Breast epithelium (tissue), 4 donors: ENCODE results near the gene CHD9. TPM values are rescaled to one million over a fixed set of nuclear protein-coding genes. Genes with fewer than 3 reads are reported as not detected.

Source experiments
- DNase-seq, 2 donors: peaks; one replicate each; pipeline ENCODE4 v3.0.0-alpha.2; 2019; ENCODE audit warnings: low spot score in 2 of 2
- H3K27ac ChIP-seq, 2 donors: fragments of 200-600 bp; sonication (generic) in 1 of 2; one replicate each; pipeline ENCODE4 v1.5.1; 2016 to 2019; ENCODE audit warnings: mild to moderate bottlenecking in 1 of 2
- H3K27me3 ChIP-seq, 2 donors: fragments of 200-600 bp; sonication (generic) in 1 of 2; one replicate each; pipeline versions ENCODE4 v1.5.1 to v1.6.0; 2017 to 2019; ENCODE audit warnings: control low read depth in 1 of 2, mild to moderate bottlenecking in 1 of 2
- H3K36me3 ChIP-seq: fragments of 200-600 bp; one replicate; pipeline ENCODE4 v1.5.1; 2019
- H3K4me1 ChIP-seq, 2 donors: fragments of 200-600 bp; sonication (generic); one replicate each; pipeline ENCODE4 v1.5.1; 2016 to 2019; ENCODE audit warnings: control low read depth in 1 of 2
- H3K4me3 ChIP-seq, 3 donors: fragments of 200-600 bp; sonication (generic); 1 replicate in 2 of 3; 2 replicates in 1 of 3; pipeline ENCODE4 v1.5.1; 2016 to 2019; ENCODE audit warnings: mild to moderate bottlenecking in 3 of 3, moderate library complexity in 2 of 3
- H3K9me3 ChIP-seq, 2 donors: fragments of 200-600 bp; sonication (generic) in 1 of 2; one replicate each; pipeline ENCODE4 v1.5.1; 2016 to 2019; ENCODE audit warnings: control low read depth in 1 of 2
- CTCF ChIP-seq, 3 donors: fragments of 450-650 bp; IDR thresholded peaks; one replicate each; pipeline ENCODE4 v1.5.1; 2016 to 2017; ENCODE audit warnings: antibody characterized with exemption in 3 of 3, mild to moderate bottlenecking in 3 of 3, moderate library complexity in 3 of 3
- POLR2A ChIP-seq: fragments of 450-650 bp; IDR thresholded peaks from one replicate; pipeline ENCODE4 v1.6.1; 2016; ENCODE audit warnings: antibody characterized with exemption, mild to moderate bottlenecking, moderate library complexity
- POLR2AphosphoS5 ChIP-seq, 3 donors: sonication (generic); formaldehyde crosslinking; IDR thresholded peaks; one replicate each; pipeline ENCODE4 v1.6.1; 2017; ENCODE audit warnings: antibody characterized with exemption in 3 of 3
- intact Hi-C: fragments of 100-400 bp; cut with DNase I; formaldehyde crosslinking; loops from one replicate; pipeline ENCODE4 v1.15.1; 2023; ENCODE audit warnings: low total_unique reads
- total RNA-seq, 3 donors: library from RNA; depleted of rRNA; stranded (reverse); fragments of >200 nt; gene quantifications; one replicate each; pipeline ENCODE4 v1.1.0, GENCODE V29; 2016

Gene CHD9, protein sequence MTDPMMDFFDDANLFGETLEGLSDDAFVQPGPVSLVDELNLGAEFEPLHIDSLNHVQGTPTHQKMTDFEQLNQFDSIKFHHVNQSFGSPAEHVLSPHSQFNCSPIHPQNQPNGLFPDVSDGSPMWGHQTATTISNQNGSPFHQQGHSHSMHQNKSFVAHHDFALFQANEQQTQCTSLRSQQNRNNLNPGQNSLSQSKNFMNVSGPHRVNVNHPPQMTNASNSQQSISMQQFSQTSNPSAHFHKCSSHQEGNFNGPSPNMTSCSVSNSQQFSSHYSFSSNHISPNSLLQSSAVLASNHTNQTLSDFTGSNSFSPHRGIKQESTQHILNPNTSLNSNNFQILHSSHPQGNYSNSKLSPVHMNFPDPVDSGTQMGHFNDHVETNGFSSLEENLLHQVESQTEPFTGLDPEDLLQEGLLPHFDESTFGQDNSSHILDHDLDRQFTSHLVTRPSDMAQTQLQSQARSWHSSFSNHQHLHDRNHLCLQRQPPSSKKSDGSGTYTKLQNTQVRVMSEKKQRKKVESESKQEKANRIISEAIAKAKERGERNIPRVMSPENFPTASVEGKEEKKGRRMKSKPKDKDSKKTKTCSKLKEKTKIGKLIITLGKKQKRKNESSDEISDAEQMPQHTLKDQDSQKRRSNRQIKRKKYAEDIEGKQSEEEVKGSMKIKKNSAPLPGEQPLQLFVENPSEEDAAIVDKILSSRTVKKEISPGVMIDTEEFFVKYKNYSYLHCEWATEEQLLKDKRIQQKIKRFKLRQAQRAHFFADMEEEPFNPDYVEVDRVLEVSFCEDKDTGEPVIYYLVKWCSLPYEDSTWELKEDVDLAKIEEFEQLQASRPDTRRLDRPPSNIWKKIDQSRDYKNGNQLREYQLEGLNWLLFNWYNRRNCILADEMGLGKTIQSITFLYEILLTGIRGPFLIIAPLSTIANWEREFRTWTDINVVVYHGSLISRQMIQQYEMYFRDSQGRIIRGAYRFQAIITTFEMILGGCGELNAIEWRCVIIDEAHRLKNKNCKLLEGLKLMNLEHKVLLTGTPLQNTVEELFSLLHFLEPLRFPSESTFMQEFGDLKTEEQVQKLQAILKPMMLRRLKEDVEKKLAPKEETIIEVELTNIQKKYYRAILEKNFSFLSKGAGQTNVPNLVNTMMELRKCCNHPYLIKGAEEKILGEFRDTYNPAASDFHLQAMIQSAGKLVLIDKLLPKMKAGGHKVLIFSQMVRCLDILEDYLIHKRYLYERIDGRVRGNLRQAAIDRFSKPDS (N-terminal part only)
- total RNA-seq: 100 to 1,000 TPM in 2 of 3 donors, 10 to 100 TPM in 1; 93.8 to 160 (median 158) TPM

GRCh38 chr16:53054670-53055485 lies at the start of gene CHD9:
Gene CHD9, plus strand, starts transcription at chr16:53054991. Its CDS starts 101,099 bp downstream, at chr16:53156090.
- Histone ChIP-seq H3K27me3 (no peaks in the 10 kb centered on the region), H3K4me1 (no peaks in the 10 kb centered on the region), H3K4me3 (peak within 1 kb of the TSS; percentile 62 to 77 (median 76)), H3K36me3 (no peaks in the 10 kb centered on the region), H3K9me3 (no peaks in the 10 kb centered on the region), H3K27ac (peak within 1 kb of the TSS; percentile 91 to 92)
- peak; percentile 68 to 72 for DNase-seq
- intact Hi-C loops: loop anchor here (5.0 kb wide), 1 partner anchor 772 kb away; no protein-coding TSS in a partner anchor
- TF ChIP-seq POLR2A: no peak
- peak; percentile 97 to 98 (median 98) for TF ChIP-seq CTCF (IDR thresholded peaks at IDR 0.05)
- TF ChIP-seq POLR2AphosphoS5 (IDR thresholded peaks at IDR 0.05): peak; percentile 65 to 83 (median 68)

- intact Hi-C loops: no loop called here
- TF ChIP-seq POLR2AphosphoS5 (IDR thresholded peaks at IDR 0.05) (no peak), CTCF (IDR thresholded peaks at IDR 0.05) (no peak), POLR2A (no peak)
- no peak overlapping the region for H3K27ac ChIP-seq
- no peaks in the 10 kb centered on the region for H3K9me3 ChIP-seq
- no peak for DNase-seq
- H3K27me3 ChIP-seq: no peaks in the 10 kb centered on the region
- no peaks in the 10 kb centered on the region for H3K4me1 ChIP-seq
- no peak overlapping the region for H3K4me3 ChIP-seq
- no peaks in the 10 kb centered on the region for H3K36me3 ChIP-seq
Observed at GRCh38 chr16:53007095-53007494, 47.7 kb upstream of the CHD9 start.

GRCh38 chr16:53014287-53014686 lies 40.5 kb upstream of the CHD9 start:
- H3K36me3 ChIP-seq: no peaks in the 10 kb centered on the region
- TF ChIP-seq CTCF (IDR thresholded peaks at IDR 0.05) (no peak), POLR2A (no peak), POLR2AphosphoS5 (IDR thresholded peaks at IDR 0.05) (no peak)
- no peak for DNase-seq
- no peak overlapping the region for H3K27ac ChIP-seq
- no peaks in the 10 kb centered on the region for H3K4me1 ChIP-seq
- no peak overlapping the region for H3K4me3 ChIP-seq
- no peaks in the 10 kb centered on the region for H3K27me3 ChIP-seq
- intact Hi-C loops: no loop called here
- H3K9me3 ChIP-seq: no peaks in the 10 kb centered on the region

GRCh38 chr16:53018834-53019416 lies 35.9 kb upstream of the CHD9 start:
- H3K4me3 ChIP-seq: no peak overlapping the region
- no peak for DNase-seq
- TF ChIP-seq POLR2AphosphoS5 (IDR thresholded peaks at IDR 0.05) (no peak), POLR2A (no peak), CTCF (IDR thresholded peaks at IDR 0.05) (no peak)
- no peak overlapping the region for H3K27ac ChIP-seq
- H3K9me3 ChIP-seq: no peaks in the 10 kb centered on the region
- H3K4me1 ChIP-seq: no peaks in the 10 kb centered on the region
- intact Hi-C loops: no loop called here
- no peaks in the 10 kb centered on the region for H3K27me3 ChIP-seq
- H3K36me3 ChIP-seq: no peaks in the 10 kb centered on the region
